Trophoblast cell (in vitro differentiated cells and primary cell): Measurements from ENCODE around the gene HTR1B.

Experiments used
- DNase-seq, 2 donors: peaks; one replicate each; pipeline ENCODE4 v3.0.0-alpha.2; 2016
- H2AFZ ChIP-seq: 2 replicates; pipeline ENCODE4 v1.6.1; 2013; ENCODE audit warnings: low read length, moderate library complexity, mild to moderate bottlenecking; ENCODE audit not compliant: insufficient read depth, poor library complexity
- H2AK5ac ChIP-seq: 2 replicates; pipeline ENCODE4 v1.6.1; 2013; ENCODE audit warnings: mild to moderate bottlenecking, low read length
- H2BK120ac ChIP-seq: 2 replicates; pipeline ENCODE4 v1.6.1; 2013; ENCODE audit warnings: low read length, mild to moderate bottlenecking, moderate library complexity; ENCODE audit not compliant: insufficient read depth, poor library complexity
- H2BK12ac ChIP-seq: 2 replicates; pipeline ENCODE4 v1.6.1; 2013; ENCODE audit warnings: mild to moderate bottlenecking, low read length, moderate library complexity
- H2BK5ac ChIP-seq: 2 replicates; pipeline ENCODE4 v1.6.1; 2013; ENCODE audit warnings: low read length, low read depth, moderate library complexity, mild to moderate bottlenecking; ENCODE audit not compliant: poor library complexity
- H3K14ac ChIP-seq: 2 replicates; pipeline ENCODE4 v1.6.1; 2013; ENCODE audit warnings: mild to moderate bottlenecking, low read length
- H3K18ac ChIP-seq: 2 replicates; pipeline ENCODE4 v1.6.1; 2013; ENCODE audit warnings: mild to moderate bottlenecking, low read length
- H3K23ac ChIP-seq: 2 replicates; pipeline ENCODE4 v1.6.1; 2013; ENCODE audit warnings: low read length
- H3K27ac ChIP-seq: 2 replicates; pipeline ENCODE4 v1.5.1; 2013; ENCODE audit warnings: low read depth, mild to moderate bottlenecking, inconsistent platforms, low read length, moderate library complexity
- H3K27me3 ChIP-seq: 2 replicates; pipeline ENCODE4 v1.6.1; 2013; ENCODE audit warnings: inconsistent platforms, mild to moderate bottlenecking, low read length, moderate library complexity; ENCODE audit not compliant: insufficient read depth
- H3K36me3 ChIP-seq, 2 experiments: 1 replicate in 1 of 2; 2 replicates in 1 of 2; pipeline ENCODE4 v1.6.1; 2013; ENCODE audit warnings: low read length in 2 of 2, mild to moderate bottlenecking in 2 of 2, moderate library complexity in 1 of 2; ENCODE audit not compliant: insufficient read depth in 2 of 2, control insufficient read depth in 1 of 2
- H3K4ac ChIP-seq: 2 replicates; pipeline ENCODE4 v1.6.1; 2013; ENCODE audit warnings: low read depth, mild to moderate bottlenecking, low read length, moderate library complexity
- H3K4me1 ChIP-seq, 2 experiments: 1 replicate in 1 of 2; 2 replicates in 1 of 2; pipeline ENCODE4 v1.6.1; 2013; ENCODE audit warnings: low read length in 2 of 2, mild to moderate bottlenecking in 2 of 2, moderate library complexity in 1 of 2; ENCODE audit not compliant: insufficient read depth in 2 of 2, control insufficient read depth in 1 of 2
- H3K4me2 ChIP-seq: 2 replicates; pipeline ENCODE4 v1.6.1; 2013; ENCODE audit warnings: inconsistent platforms, mild to moderate bottlenecking, low read length, moderate library complexity
- H3K4me3 ChIP-seq: 2 replicates; pipeline ENCODE4 v1.5.1; 2013; ENCODE audit warnings: mild to moderate bottlenecking, low read depth, low read length, inconsistent platforms
- H3K79me1 ChIP-seq: one replicate; pipeline ENCODE4 v1.6.1; 2013; ENCODE audit warnings: low read length
- H3K79me2 ChIP-seq: 2 replicates; pipeline ENCODE4 v1.6.1; 2013; ENCODE audit warnings: low read length, mild to moderate bottlenecking; ENCODE audit not compliant: control insufficient read depth, insufficient read depth, poor library complexity
- H3K9ac ChIP-seq: 2 replicates; pipeline ENCODE4 v1.6.1; 2013; ENCODE audit warnings: mild to moderate bottlenecking, low read length
- H3K9me3 ChIP-seq: 2 replicates; pipeline ENCODE4 v1.6.1; 2013; ENCODE audit warnings: low read depth, mild to moderate bottlenecking, control low read depth, inconsistent platforms, low read length; ENCODE audit not compliant: insufficient read depth
- H4K12ac ChIP-seq: 2 replicates; pipeline ENCODE4 v1.6.1; 2013; ENCODE audit warnings: low read depth, mild to moderate bottlenecking, low read length, moderate library complexity
- H4K8ac ChIP-seq: 2 replicates; pipeline ENCODE4 v1.6.1; 2013; ENCODE audit warnings: low read depth, mild to moderate bottlenecking, low read length, moderate library complexity
- H4K91ac ChIP-seq: one replicate; pipeline ENCODE4 v1.6.1; 2013; ENCODE audit warnings: low read depth, mild to moderate bottlenecking, low read length, moderate library complexity
- WGBS: extraction: QIAGEN DNeasy Blood & Tissue Kit; methylation state at CpG from one replicate; pipeline ENCODE4 v1.1.7; 2013; ENCODE audit warnings: missing lambda C conversion rate; ENCODE audit not compliant: insufficient read length, insufficient coverage; ENCODE audit errors: extremely low coverage; 5-methylcytosine and 5-hydroxymethylcytosine counted together

The HTR1B gene

GRCh38 chr6:77492530-77492929, 29.2 kb upstream of the HTR1B start:
- no peak overlapping the region for H3K9ac ChIP-seq
- no peak overlapping the region for H2BK5ac ChIP-seq
- no peak overlapping the region for H3K27ac ChIP-seq
- DNase-seq, result no peak
- no peak overlapping the region for H2BK12ac ChIP-seq
- WGBS, result no CpG with 5 or more reads among the region's 2 CpGs
- no peaks in the 10 kb centered on the region for H3K79me2 ChIP-seq
- H3K23ac ChIP-seq, result no peak overlapping the region
- H3K36me3 ChIP-seq, result no peaks in the 10 kb centered on the region
- H3K18ac ChIP-seq, result no peak overlapping the region
- no peak overlapping the region for H4K91ac ChIP-seq
- no peak overlapping the region for H4K8ac ChIP-seq
- no peaks in the 10 kb centered on the region for H3K4me1 ChIP-seq
- no peak overlapping the region for H3K4me2 ChIP-seq
- no peak overlapping the region for H2AFZ ChIP-seq
- no peak overlapping the region for H3K4me3 ChIP-seq
- H3K9me3 ChIP-seq, result no peaks in the 10 kb centered on the region
- no peaks in the 10 kb centered on the region for H3K79me1 ChIP-seq
- H2AK5ac ChIP-seq, result no peak overlapping the region
- no peak overlapping the region for H3K4ac ChIP-seq
- H4K12ac ChIP-seq, result no peak overlapping the region
- H3K27me3 ChIP-seq, result no peaks in the 10 kb centered on the region
- no peak overlapping the region for H2BK120ac ChIP-seq
- no peak overlapping the region for H3K14ac ChIP-seq

- Histone ChIP-seq H3K79me2 (no peaks in the 10 kb centered on the region), H3K9me3 (no peaks in the 10 kb centered on the region), H3K4me2 (no peak overlapping the region), H2AFZ (no peak overlapping the region), H2AK5ac (no peak overlapping the region), H3K4ac (no peak overlapping the region), H3K79me1 (no peaks in the 10 kb centered on the region), H3K36me3 (no peaks in the 10 kb centered on the region), H3K18ac (no peak overlapping the region), H3K27me3 (no peaks in the 10 kb centered on the region), H3K9ac (no peak overlapping the region), H3K27ac (no peak overlapping the region), H2BK12ac (no peak overlapping the region), H3K4me1 (no peaks in the 10 kb centered on the region), H4K8ac (no peak overlapping the region), H3K14ac (no peak overlapping the region), H2BK120ac (no peak overlapping the region), H3K23ac (no peak overlapping the region), H3K4me3 (no peak overlapping the region), H4K12ac (no peak overlapping the region), H4K91ac (no peak overlapping the region), H2BK5ac (no peak overlapping the region)
- WGBS, result no CpG with 5 or more reads among the region's 1 CpG
- no peak for DNase-seq
These were observed 24.6 kb upstream of the HTR1B start for GRCh38 chr6:77487808-77488425.

- Histone ChIP-seq H3K36me3 (no peaks in the 10 kb centered on the region), H3K23ac (no peak overlapping the region), H2AK5ac (no peak overlapping the region), H3K14ac (no peak overlapping the region), H3K4me1 (no peaks in the 10 kb centered on the region), H4K91ac (no peak overlapping the region), H2AFZ (no peak overlapping the region), H3K4me2 (no peak overlapping the region), H3K9me3 (no peaks in the 10 kb centered on the region), H4K8ac (no peak overlapping the region), H3K9ac (no peak overlapping the region), H3K79me2 (no peaks in the 10 kb centered on the region), H2BK5ac (no peak overlapping the region), H4K12ac (no peak overlapping the region), H2BK12ac (no peak overlapping the region), H2BK120ac (no peak overlapping the region), H3K79me1 (no peaks in the 10 kb centered on the region), H3K27me3 (no peaks in the 10 kb centered on the region), H3K4ac (no peak overlapping the region), H3K4me3 (no peak overlapping the region), H3K27ac (no peak overlapping the region), H3K18ac (no peak overlapping the region)
- no peak for DNase-seq
- WGBS, result no CpG with 5 or more reads among the region's 1 CpG
These were observed 19.7 kb upstream of the HTR1B start for GRCh38 chr6:77482981-77483380.

- no peak overlapping the region for H2BK120ac ChIP-seq
- no peak overlapping the region for H3K4me2 ChIP-seq
- H4K8ac ChIP-seq, result no peak overlapping the region
- H3K27ac ChIP-seq, result no peak overlapping the region
- no peak overlapping the region for H3K9ac ChIP-seq
- H4K12ac ChIP-seq, result no peak overlapping the region
- H3K27me3 ChIP-seq, result no peaks in the 10 kb centered on the region
- no peak for DNase-seq
- H2BK5ac ChIP-seq, result no peak overlapping the region
- no peak overlapping the region for H3K18ac ChIP-seq
- H3K79me1 ChIP-seq, result no peaks in the 10 kb centered on the region
- H3K79me2 ChIP-seq, result no peaks in the 10 kb centered on the region
- no peak overlapping the region for H3K14ac ChIP-seq
- H3K4ac ChIP-seq, result no peak overlapping the region
- H2AK5ac ChIP-seq, result no peak overlapping the region
- H3K4me3 ChIP-seq, result no peak overlapping the region
- H3K4me1 ChIP-seq, result no peaks in the 10 kb centered on the region
- H2AFZ ChIP-seq, result no peak overlapping the region
- WGBS, result no CpG with 5 or more reads among the region's 10 CpGs
- H3K36me3 ChIP-seq, result no peaks in the 10 kb centered on the region
- H2BK12ac ChIP-seq, result no peak overlapping the region
- H4K91ac ChIP-seq, result no peak overlapping the region
- H3K23ac ChIP-seq, result no peak overlapping the region
- H3K9me3 ChIP-seq, result peaks cover 2% of the 10 kb centered on the region
These were observed 11.7 kb upstream of the HTR1B start for GRCh38 chr6:77474973-77475372.
